Measurements from ENCODE around the gene SYMPK.

Gene SYMPK

GRCh38 chr19:45878043-45878794, 15.3 kb upstream of the SYMPK start:
- Histone ChIP-seq H3K4ac (ENCODE audit: low read depth, low read length) (no peak overlapping the region), H4K91ac (ENCODE audit: low read depth, low read length) (no peak overlapping the region), H3K23ac (ENCODE audit: low read length) (no peak overlapping the region), H4K12ac (ENCODE audit: low read depth, low read length) (no peak overlapping the region), H2AK5ac (ENCODE audit: low read length) (no peak overlapping the region), H3K14ac (ENCODE audit: low read length) (no peak overlapping the region), H3K4me2 (ENCODE audit: low read length) (no peak overlapping the region), H3K27me3 (ENCODE audit: insufficient read depth, low read length) (no peaks in the 10 kb centered on the region), H3K4me3 (ENCODE audit: low read depth, low read length) (no peak overlapping the region), H3K36me3 (ENCODE audit: control insufficient read depth in 1 of 2, insufficient read depth in 2 of 2, low read length in 2 of 2) (no peaks in the 10 kb centered on the region), H3K79me2 (ENCODE audit: control insufficient read depth, insufficient read depth, low read length, poor library complexity) (peaks cover 3% of the 10 kb centered on the region), H4K8ac (ENCODE audit: low read depth, low read length) (no peak overlapping the region), H3K9ac (ENCODE audit: low read length) (no peak overlapping the region), H3K9me3 (ENCODE audit: insufficient read depth, low read depth, low read length) (peaks cover 2% of the 10 kb centered on the region), H3K4me1 (ENCODE audit: control insufficient read depth in 1 of 2, insufficient read depth in 2 of 2, low read length in 2 of 2) (peaks cover 13 to 23% of the 10 kb centered on the region in 2 experiments), H3K18ac (ENCODE audit: low read length) (no peak overlapping the region), H3K79me1 (ENCODE audit: low read length) (peaks cover 11% of the 10 kb centered on the region), H2BK12ac (ENCODE audit: low read length) (no peak overlapping the region), H2BK120ac (ENCODE audit: insufficient read depth, low read length, poor library complexity) (no peak overlapping the region), H2AFZ (ENCODE audit: insufficient read depth, low read length, poor library complexity) (no peak overlapping the region), H2BK5ac (ENCODE audit: low read depth, low read length, poor library complexity) (no peak overlapping the region), H3K27ac (ENCODE audit: low read depth, low read length) (no peak overlapping the region)
- peak in 1 of 2 donors; percentile 29 for DNase-seq
- WGBS (ENCODE audit: extremely low coverage, insufficient coverage, insufficient read length): no CpG with 5 or more reads among the region's 11 CpGs

GRCh38 chr19:45876411-45877197, 13.7 kb upstream of the SYMPK start:
- Histone ChIP-seq H2AK5ac (ENCODE audit: low read length) (peak overlapping the region; percentile 3), H4K91ac (ENCODE audit: low read depth, low read length) (peak overlapping the region; percentile 30), H3K4ac (ENCODE audit: low read depth, low read length) (peak overlapping the region; percentile 53), H3K27me3 (ENCODE audit: insufficient read depth, low read length) (no peaks in the 10 kb centered on the region), H3K9ac (ENCODE audit: low read length) (no peak overlapping the region), H3K4me3 (ENCODE audit: low read depth, low read length) (peak overlapping the region; percentile 16), H2BK12ac (ENCODE audit: low read length) (peak overlapping the region; percentile 26), H4K8ac (ENCODE audit: low read depth, low read length) (peak overlapping the region; percentile 89), H2BK5ac (ENCODE audit: low read depth, low read length, poor library complexity) (peak overlapping the region; percentile 69), H3K4me1 (ENCODE audit: control insufficient read depth in 1 of 2, insufficient read depth in 2 of 2, low read length in 2 of 2) (peaks cover 5 to 10% of the 10 kb centered on the region in 2 experiments), H3K79me2 (ENCODE audit: control insufficient read depth, insufficient read depth, low read length, poor library complexity) (peaks cover 3% of the 10 kb centered on the region), H3K36me3 (ENCODE audit: control insufficient read depth in 1 of 2, insufficient read depth in 2 of 2, low read length in 2 of 2) (no peaks in the 10 kb centered on the region), H3K79me1 (ENCODE audit: low read length) (peaks cover 6% of the 10 kb centered on the region), H3K18ac (ENCODE audit: low read length) (peak overlapping the region; percentile 78), H3K4me2 (ENCODE audit: low read length) (peak overlapping the region; percentile 52), H3K9me3 (ENCODE audit: insufficient read depth, low read depth, low read length) (peaks cover 2% of the 10 kb centered on the region), H3K23ac (ENCODE audit: low read length) (no peak overlapping the region), H4K12ac (ENCODE audit: low read depth, low read length) (peak overlapping the region; percentile 16), H3K27ac (ENCODE audit: low read depth, low read length) (peak overlapping the region; percentile 58), H2AFZ (ENCODE audit: insufficient read depth, low read length, poor library complexity) (peak overlapping the region; percentile 94), H2BK120ac (ENCODE audit: insufficient read depth, low read length, poor library complexity) (peak overlapping the region; percentile 79), H3K14ac (ENCODE audit: low read length) (peak overlapping the region; percentile 74)
- WGBS (ENCODE audit: extremely low coverage, insufficient coverage, insufficient read length): no CpG with 5 or more reads among the region's 41 CpGs
- no peak for DNase-seq

- Histone ChIP-seq H3K9ac (ENCODE audit: low read length) (no peak overlapping the region), H4K8ac (ENCODE audit: low read depth, low read length) (peak overlapping the region; percentile 89), H2BK120ac (ENCODE audit: insufficient read depth, low read length, poor library complexity) (peak overlapping the region; percentile 79), H3K4me3 (ENCODE audit: low read depth, low read length) (no peak overlapping the region), H2AFZ (ENCODE audit: insufficient read depth, low read length, poor library complexity) (peak overlapping the region; percentile 94), H3K18ac (ENCODE audit: low read length) (peak overlapping the region; percentile 78), H3K23ac (ENCODE audit: low read length) (no peak overlapping the region), H2BK12ac (ENCODE audit: low read length) (no peak overlapping the region), H3K27ac (ENCODE audit: low read depth, low read length) (peak overlapping the region; percentile 58), H3K4ac (ENCODE audit: low read depth, low read length) (peak overlapping the region; percentile 27), H4K91ac (ENCODE audit: low read depth, low read length) (peak overlapping the region; percentile 30), H3K27me3 (ENCODE audit: insufficient read depth, low read length) (no peaks in the 10 kb centered on the region), H3K14ac (ENCODE audit: low read length) (peak overlapping the region; percentile 74), H3K4me2 (ENCODE audit: low read length) (peak overlapping the region; percentile 52), H2AK5ac (ENCODE audit: low read length) (no peak overlapping the region), H4K12ac (ENCODE audit: low read depth, low read length) (no peak overlapping the region), H3K79me1 (ENCODE audit: low read length) (peaks cover 6% of the 10 kb centered on the region), H2BK5ac (ENCODE audit: low read depth, low read length, poor library complexity) (peak overlapping the region; percentile 69), H3K9me3 (ENCODE audit: insufficient read depth, low read depth, low read length) (no peaks in the 10 kb centered on the region), H3K79me2 (ENCODE audit: control insufficient read depth, insufficient read depth, low read length, poor library complexity) (peaks cover 3% of the 10 kb centered on the region), H3K36me3 (ENCODE audit: control insufficient read depth in 1 of 2, insufficient read depth in 2 of 2, low read length in 2 of 2) (no peaks in the 10 kb centered on the region), H3K4me1 (ENCODE audit: control insufficient read depth in 1 of 2, insufficient read depth in 2 of 2, low read length in 2 of 2) (peaks cover 5 to 10% of the 10 kb centered on the region in 2 experiments)
- DNase-seq: no peak
- WGBS (ENCODE audit: extremely low coverage, insufficient coverage, insufficient read length): no CpG with 5 or more reads among the region's 4 CpGs
These were observed 13.1 kb upstream of the SYMPK start for GRCh38 chr19:45876161-45876410.

DNA sequence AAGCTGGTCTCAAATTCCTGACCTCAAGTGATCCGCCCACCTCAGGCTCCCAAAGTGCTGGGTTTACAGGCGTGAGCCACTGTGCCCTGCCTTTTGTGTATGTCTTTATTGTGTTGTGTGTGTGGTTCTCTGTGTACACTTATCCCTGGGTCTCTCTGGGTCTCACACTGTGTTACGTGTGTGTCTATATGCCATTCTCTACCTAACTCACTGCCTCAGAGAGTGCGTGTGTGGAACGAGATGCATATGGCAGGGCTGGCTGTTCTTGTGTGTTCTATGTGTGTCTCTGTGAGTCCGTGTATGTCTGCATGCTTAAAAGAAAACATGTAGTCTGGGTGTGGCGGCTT, 11.6 kb upstream of the SYMPK start:
- Histone ChIP-seq H3K9ac (ENCODE audit: low read length) (no peak overlapping the region), H3K27me3 (ENCODE audit: insufficient read depth, low read length) (no peaks in the 10 kb centered on the region), H3K4ac (ENCODE audit: low read depth, low read length) (no peak overlapping the region), H4K12ac (ENCODE audit: low read depth, low read length) (no peak overlapping the region), H2BK12ac (ENCODE audit: low read length) (no peak overlapping the region), H3K79me2 (ENCODE audit: control insufficient read depth, insufficient read depth, low read length, poor library complexity) (peaks cover 3% of the 10 kb centered on the region), H3K23ac (ENCODE audit: low read length) (no peak overlapping the region), H2BK120ac (ENCODE audit: insufficient read depth, low read length, poor library complexity) (no peak overlapping the region), H3K4me2 (ENCODE audit: low read length) (no peak overlapping the region), H3K79me1 (ENCODE audit: low read length) (peaks cover 6% of the 10 kb centered on the region), H3K14ac (ENCODE audit: low read length) (no peak overlapping the region), H3K9me3 (ENCODE audit: insufficient read depth, low read depth, low read length) (no peaks in the 10 kb centered on the region), H2AK5ac (ENCODE audit: low read length) (no peak overlapping the region), H2BK5ac (ENCODE audit: low read depth, low read length, poor library complexity) (no peak overlapping the region), H3K27ac (ENCODE audit: low read depth, low read length) (no peak overlapping the region), H3K4me3 (ENCODE audit: low read depth, low read length) (no peak overlapping the region), H4K8ac (ENCODE audit: low read depth, low read length) (no peak overlapping the region), H3K18ac (ENCODE audit: low read length) (no peak overlapping the region), H4K91ac (ENCODE audit: low read depth, low read length) (no peak overlapping the region), H3K4me1 (ENCODE audit: control insufficient read depth in 1 of 2, insufficient read depth in 2 of 2, low read length in 2 of 2) (peaks cover 5 to 10% of the 10 kb centered on the region in 2 experiments), H2AFZ (ENCODE audit: insufficient read depth, low read length, poor library complexity) (no peak overlapping the region), H3K36me3 (ENCODE audit: control insufficient read depth in 1 of 2, insufficient read depth in 2 of 2, low read length in 2 of 2) (no peaks in the 10 kb centered on the region)
- no peak for DNase-seq
- no CpG with 5 or more reads among the region's 7 CpGs for WGBS (ENCODE audit: extremely low coverage, insufficient coverage, insufficient read length)
